OCI-LY3 (cell line): ENCODE measurements around the gene B9D2.

Experiments
- H2AFZ ChIP-seq: fragments of 200-600, 300-600 bp; shearing (Covaris generic); 2 replicates; pipeline ENCODE4 v1.6.0; 2014; ENCODE audit warnings: antibody characterized with exemption, low read depth, low read length
- H3K27ac ChIP-seq: fragments of 200-600, 300-600 bp; sonication (generic); 2 replicates; pipeline ENCODE4 v1.5.1; 2014; ENCODE audit warnings: mild to moderate bottlenecking, low read length, moderate library complexity, mixed read lengths
- H3K27me3 ChIP-seq: fragments of 200-600, 300-600 bp; sonication (generic); 2 replicates; pipeline ENCODE4 v1.6.1; 2014; ENCODE audit warnings: low read depth, low read length, mixed read lengths
- H3K36me3 ChIP-seq: fragments of 200-600, 300-600 bp; sonication (generic); replicated peaks from 2 replicates; pipeline ENCODE3; 2014; ENCODE audit warnings: low read depth, low read length, mixed read lengths
- H3K4me1 ChIP-seq: fragments of 300-600, 200-600 bp; sonication (generic); 2 replicates; pipeline ENCODE4 v1.6.1; 2014; ENCODE audit warnings: low read length, mixed read lengths
- H3K4me2 ChIP-seq: fragments of 200-600, 300-600 bp; sonication (generic); 2 replicates; pipeline ENCODE4 v1.6.1; 2014; ENCODE audit warnings: low read length, mixed read lengths
- H3K4me3 ChIP-seq: fragments of 300-600, 200-600 bp; sonication (generic); 2 replicates; pipeline ENCODE4 v1.5.1; 2014; ENCODE audit warnings: antibody characterized with exemption, mild to moderate bottlenecking, low read length, moderate library complexity
- H3K79me2 ChIP-seq: fragments of 300-600, 200-600 bp; shearing (Covaris generic); 2 replicates; pipeline ENCODE4 v1.6.1; 2014; ENCODE audit warnings: mild to moderate bottlenecking, low read length, mixed read lengths
- H3K9ac ChIP-seq: fragments of 300-600, 200-600 bp; shearing (Covaris generic); 2 replicates; pipeline ENCODE4 v1.6.0; 2014; ENCODE audit warnings: mild to moderate bottlenecking, low read length, moderate library complexity
- H3K9me3 ChIP-seq: fragments of 200-600, 300-600 bp; shearing (Covaris generic); 2 replicates; pipeline ENCODE4 v1.6.1; 2014; ENCODE audit warnings: low read length, mixed read lengths; ENCODE audit not compliant: insufficient read depth
- H4K20me1 ChIP-seq: fragments of 200-600, 300-600 bp; sonication (generic); 2 replicates; pipeline ENCODE4 v1.6.1; 2016; ENCODE audit warnings: low read length, mixed read lengths; ENCODE audit not compliant: insufficient read depth
- CTCF ChIP-seq: fragments of 200-600, 300-600 bp; sonication (generic); IDR thresholded peaks from 2 replicates; pipeline ENCODE4 v1.5.1; 2014; ENCODE audit warnings: antibody characterized with exemption, low read length, low read depth
- EZH2phosphoT487 ChIP-seq: fragments of 200-600 bp; shearing (Covaris generic); IDR thresholded peaks from 2 replicates; pipeline ENCODE4 v1.6.1; 2018; ENCODE audit warnings: antibody characterized with exemption, mixed run types, low read depth

B9D2 gene

GRCh38 chr19:41325947-41326706, 37.8 kb downstream of the B9D2 start:
- no peak overlapping the region for H3K4me3 ChIP-seq
- H3K9me3 ChIP-seq: no peaks in the 10 kb centered on the region
- no peak overlapping the region for H2AFZ ChIP-seq
- H3K4me1 ChIP-seq: peaks cover 32% of the 10 kb centered on the region
- no peak overlapping the region for H3K4me2 ChIP-seq
- peaks cover 32% of the 10 kb centered on the region for H3K79me2 ChIP-seq
- no peak overlapping the region for H3K9ac ChIP-seq
- TF ChIP-seq EZH2phosphoT487 (no peak), CTCF (no peak)
- no peak overlapping the region for H3K27ac ChIP-seq
- peaks cover 55% of the 10 kb centered on the region for H3K36me3 ChIP-seq
- peaks cover 38% of the 10 kb centered on the region for H4K20me1 ChIP-seq
- no peaks in the 10 kb centered on the region for H3K27me3 ChIP-seq

- H3K4me2 ChIP-seq: no peak overlapping the region
- H3K4me1 ChIP-seq: peaks cover 32% of the 10 kb centered on the region
- H3K9ac ChIP-seq: no peak overlapping the region
- H3K27ac ChIP-seq: no peak overlapping the region
- peaks cover 43% of the 10 kb centered on the region for H4K20me1 ChIP-seq
- peaks cover 32% of the 10 kb centered on the region for H3K79me2 ChIP-seq
- no peak overlapping the region for H2AFZ ChIP-seq
- no peaks in the 10 kb centered on the region for H3K27me3 ChIP-seq
- H3K9me3 ChIP-seq: no peaks in the 10 kb centered on the region
- H3K4me3 ChIP-seq: no peak overlapping the region
- H3K36me3 ChIP-seq: peaks cover 58% of the 10 kb centered on the region
- TF ChIP-seq EZH2phosphoT487 (no peak), CTCF (no peak)
Measured at GRCh38 chr19:41325640-41325946, 38.4 kb downstream of the B9D2 start.

GRCh38 chr19:41324921-41325639, 38.9 kb downstream of the B9D2 start:
- no peak overlapping the region for H3K4me3 ChIP-seq
- no peak overlapping the region for H3K9ac ChIP-seq
- H2AFZ ChIP-seq: no peak overlapping the region
- peaks cover 46% of the 10 kb centered on the region for H4K20me1 ChIP-seq
- TF ChIP-seq CTCF (no peak), EZH2phosphoT487 (no peak)
- H3K27ac ChIP-seq: no peak overlapping the region
- peaks cover 27% of the 10 kb centered on the region for H3K4me1 ChIP-seq
- H3K9me3 ChIP-seq: no peaks in the 10 kb centered on the region
- peaks cover 32% of the 10 kb centered on the region for H3K79me2 ChIP-seq
- peaks cover 59% of the 10 kb centered on the region for H3K36me3 ChIP-seq
- no peak overlapping the region for H3K4me2 ChIP-seq
- H3K27me3 ChIP-seq: no peaks in the 10 kb centered on the region

- Histone ChIP-seq H4K20me1 (peaks cover 49% of the 10 kb centered on the region), H3K4me3 (no peak overlapping the region), H3K4me2 (no peak overlapping the region), H3K36me3 (peaks cover 66% of the 10 kb centered on the region), H2AFZ (no peak overlapping the region), H3K79me2 (peaks cover 32% of the 10 kb centered on the region), H3K4me1 (peaks cover 25% of the 10 kb centered on the region), H3K9me3 (no peaks in the 10 kb centered on the region), H3K27me3 (no peaks in the 10 kb centered on the region), H3K9ac (no peak overlapping the region), H3K27ac (no peak overlapping the region)
- no peak for TF ChIP-seq CTCF
- TF ChIP-seq EZH2phosphoT487: no peak
Measured at GRCh38 chr19:41324231-41324702, 39.7 kb downstream of the B9D2 start.
